Medulla oblongata (tissue), 1 donor: Measurements from ENCODE around the gene KRT20.

Experiments used
- DNase-seq: peaks from one replicate; pipeline ENCODE4 v3.0.0-alpha.2; 2015; ENCODE audit errors: extremely low spot score

The KRT20 gene

DNA sequence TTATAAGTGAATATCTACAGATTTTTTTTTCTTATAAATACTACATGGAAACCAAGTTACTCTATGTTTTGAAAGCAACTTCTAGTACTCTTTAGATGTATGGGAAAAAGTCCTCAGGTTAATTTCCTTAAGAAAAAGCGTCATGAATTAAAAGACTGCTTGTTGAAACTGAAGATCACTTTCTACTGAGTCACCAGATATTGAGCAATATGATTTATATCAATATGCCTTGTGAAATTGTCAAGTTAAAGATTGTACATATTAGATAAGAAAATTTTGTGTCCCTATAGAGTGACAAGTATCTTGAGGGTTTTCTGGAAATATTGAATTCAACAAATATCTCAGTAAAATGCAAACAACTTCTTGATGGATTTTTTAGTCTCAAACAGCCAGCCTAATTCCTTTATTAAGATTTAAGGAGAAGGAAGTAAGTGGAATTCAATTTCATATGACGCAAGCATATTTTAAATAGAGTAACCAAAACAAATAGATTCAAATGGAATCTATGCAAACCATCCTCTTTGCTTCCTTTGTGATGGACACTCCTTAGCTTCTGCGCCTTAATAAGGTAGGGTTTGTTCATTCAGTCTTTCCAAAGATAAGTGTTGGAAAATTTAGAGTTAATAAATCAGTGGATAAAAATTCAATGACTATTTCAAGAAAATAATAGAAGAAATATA is 34.6 kb downstream of the KRT20 start:
- DNase-seq, result no peak

DNA sequence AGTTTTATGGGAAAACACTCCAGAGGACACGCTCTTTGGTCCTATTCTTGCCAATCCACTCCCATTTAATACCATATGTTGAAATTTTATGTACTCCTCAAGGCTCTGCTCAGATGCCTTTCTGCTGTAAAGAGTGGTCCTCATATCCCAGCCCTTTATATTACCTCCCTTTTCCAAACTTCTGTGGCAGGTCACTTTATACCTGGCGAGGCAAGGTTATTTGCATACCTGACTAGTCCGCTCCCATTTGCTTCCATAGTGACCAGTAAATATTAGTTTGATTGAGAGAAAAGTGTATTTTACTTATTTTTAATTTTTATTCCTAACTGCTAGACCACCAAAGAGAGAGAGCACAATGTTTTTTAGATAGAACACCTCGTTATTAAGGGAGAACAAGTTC is 35.3 kb downstream of the KRT20 start:
- DNase-seq, result no peak

DNA sequence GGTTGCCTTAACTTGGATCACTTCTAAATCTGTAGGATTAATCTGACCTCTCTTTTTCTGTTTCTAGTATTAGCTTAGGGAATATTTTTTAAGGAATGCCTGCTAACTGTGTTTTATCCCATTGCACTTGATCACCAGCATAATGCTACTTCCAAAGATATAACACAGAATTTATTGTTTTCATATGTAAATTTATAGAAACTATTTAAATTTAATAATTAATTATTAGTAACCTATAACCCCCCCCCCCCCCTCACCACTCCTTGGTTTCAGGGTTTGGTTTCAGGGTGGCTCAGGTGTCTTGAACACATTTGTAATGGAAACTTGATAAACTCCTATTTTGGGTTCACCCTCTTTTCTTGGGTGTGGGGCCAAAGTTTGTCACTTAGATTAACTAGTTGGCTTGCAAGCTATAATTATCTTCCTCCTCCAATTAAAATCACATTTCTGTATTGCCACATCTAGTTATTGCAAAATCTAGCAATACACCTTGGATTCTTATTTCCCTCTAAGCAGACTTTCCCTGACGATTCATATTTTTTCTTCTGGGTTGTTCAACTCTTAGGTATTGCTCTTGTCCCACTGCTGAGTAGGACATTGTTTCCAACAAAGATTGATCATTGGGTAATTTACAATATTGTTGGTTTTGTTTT is 36.3 kb downstream of the KRT20 start:
- DNase-seq, result no peak

DNA sequence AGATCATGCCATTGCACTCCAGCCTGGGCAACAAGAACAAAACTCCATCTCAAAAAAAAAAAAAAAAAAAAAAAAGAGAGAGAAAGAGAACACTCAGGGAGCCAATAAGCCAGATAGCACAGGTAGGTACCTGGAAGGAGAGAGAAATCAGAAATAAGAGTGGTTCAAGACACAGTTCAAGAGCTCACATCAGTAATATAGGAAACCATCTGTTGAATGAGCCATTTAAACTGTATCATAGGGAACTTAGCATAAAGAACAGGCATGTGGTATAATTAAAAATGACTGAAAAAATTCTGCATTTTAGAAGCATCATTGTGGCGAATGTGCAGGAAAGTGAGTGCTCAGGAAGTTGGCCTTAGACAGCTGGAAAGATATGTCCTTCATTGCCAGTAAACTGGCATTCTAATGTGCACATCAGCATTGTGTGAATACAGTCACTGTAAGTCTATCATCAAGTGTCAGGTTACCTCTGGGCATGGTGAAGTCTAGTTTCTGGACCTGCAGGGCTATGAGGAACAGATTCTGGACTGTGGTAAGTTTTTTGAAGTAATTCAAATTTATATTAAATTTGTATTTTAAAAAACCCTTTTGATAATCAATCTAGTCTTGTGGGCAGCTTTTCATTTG is 38.4 kb downstream of the KRT20 start:
- DNase-seq, result no peak

DNA sequence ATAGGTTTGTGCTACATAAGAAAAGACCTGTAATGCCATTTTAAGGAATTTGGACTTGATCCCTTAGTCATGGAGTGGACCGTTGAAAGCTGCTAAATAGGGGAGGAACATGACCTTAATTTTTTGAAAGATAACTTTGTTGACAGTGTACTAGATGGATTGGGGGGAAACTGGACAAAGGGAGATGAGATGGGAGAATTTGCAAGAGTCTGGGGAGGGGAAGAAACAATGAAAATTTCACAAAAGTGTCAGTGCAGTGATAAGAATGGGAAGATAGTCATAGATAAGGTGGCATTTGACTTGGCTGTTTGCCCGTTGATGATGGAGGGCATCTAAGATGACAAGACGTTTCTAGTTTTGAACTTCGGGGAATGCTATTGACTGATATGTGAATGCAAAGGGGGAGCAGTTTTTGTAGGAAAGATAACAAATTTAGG is 40.4 kb downstream of the KRT20 start:
- DNase-seq, result no peak

DNA sequence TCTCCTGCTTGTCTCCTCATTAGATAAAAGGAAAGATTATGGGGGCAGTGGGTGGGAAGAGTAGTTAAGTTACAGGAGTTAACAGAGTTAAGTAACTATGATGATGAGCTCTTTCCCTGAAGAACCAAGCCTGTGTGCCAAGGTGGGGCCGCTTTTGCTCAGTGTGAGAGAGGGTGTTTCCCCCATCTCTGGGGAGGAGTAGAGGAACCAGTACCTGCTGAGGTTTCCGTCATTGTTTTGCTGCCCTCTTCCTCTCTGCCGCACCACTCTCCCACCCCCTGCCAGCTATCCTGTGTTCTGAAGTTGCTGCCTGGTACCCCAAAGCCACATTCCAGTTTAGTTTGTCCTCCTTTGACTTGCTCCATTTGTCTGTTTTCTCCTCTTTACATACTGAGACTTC is 41.8 kb downstream of the KRT20 start:
- no peak for DNase-seq

DNA sequence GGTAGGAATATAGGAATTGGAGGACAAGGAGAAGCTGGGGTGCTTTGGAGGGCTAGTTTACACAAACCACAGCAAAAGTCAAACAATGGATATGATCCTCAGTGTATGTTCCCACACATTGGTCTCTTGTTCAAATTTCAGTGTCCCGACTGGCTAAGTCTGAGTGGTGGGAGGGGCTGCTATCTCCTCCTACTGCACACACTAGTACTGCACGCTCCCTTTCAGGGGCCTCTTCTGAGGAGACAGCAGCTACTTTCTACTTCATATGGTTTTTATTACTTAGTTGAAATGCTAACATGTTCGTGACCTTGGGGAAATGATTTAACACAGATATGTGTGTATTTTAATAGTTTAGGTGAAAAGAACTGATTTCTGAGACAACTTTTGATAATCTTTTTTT is 43.8 kb downstream of the KRT20 start:
- no peak for DNase-seq

DNA sequence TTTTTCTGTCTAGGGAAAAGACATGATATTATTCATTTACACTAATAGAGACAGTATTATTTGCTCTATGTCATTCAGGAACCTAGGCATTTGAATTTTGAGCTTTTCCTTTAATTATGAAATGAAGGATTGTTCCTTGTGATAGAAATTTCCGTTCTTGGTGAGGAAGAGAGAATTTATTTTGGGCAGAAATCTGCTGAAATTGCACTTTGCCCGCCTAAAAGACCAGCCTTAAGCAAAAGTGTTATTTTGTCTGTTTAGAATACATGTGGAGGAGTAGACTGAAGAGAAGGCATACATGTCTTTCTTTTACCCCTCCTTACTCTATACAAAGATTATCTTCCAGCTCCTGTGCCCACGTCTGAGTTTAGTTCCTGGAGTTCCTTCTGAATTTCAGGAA is 45.8 kb downstream of the KRT20 start:
- DNase-seq, result no peak

DNA sequence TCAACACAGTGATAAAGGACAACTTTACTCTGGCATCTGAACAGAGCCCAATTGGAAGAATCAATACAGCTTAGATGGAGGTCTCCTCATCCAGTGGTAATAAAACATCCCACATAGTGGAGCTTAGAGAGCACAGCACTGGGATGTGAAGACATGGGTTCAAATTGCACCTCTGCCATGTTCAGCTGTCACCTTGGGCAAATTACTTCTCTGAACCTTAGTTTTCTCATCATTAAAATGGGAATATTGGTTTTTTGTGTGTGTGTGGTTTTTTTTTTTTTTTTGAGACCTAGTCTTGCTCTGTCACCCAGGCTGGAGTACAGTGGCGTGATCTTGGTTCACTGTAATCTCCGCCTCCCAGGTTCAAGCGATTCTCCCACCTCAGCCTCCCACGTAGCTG is 49.0 kb downstream of the KRT20 start:
- DNase-seq, result no peak

DNA sequence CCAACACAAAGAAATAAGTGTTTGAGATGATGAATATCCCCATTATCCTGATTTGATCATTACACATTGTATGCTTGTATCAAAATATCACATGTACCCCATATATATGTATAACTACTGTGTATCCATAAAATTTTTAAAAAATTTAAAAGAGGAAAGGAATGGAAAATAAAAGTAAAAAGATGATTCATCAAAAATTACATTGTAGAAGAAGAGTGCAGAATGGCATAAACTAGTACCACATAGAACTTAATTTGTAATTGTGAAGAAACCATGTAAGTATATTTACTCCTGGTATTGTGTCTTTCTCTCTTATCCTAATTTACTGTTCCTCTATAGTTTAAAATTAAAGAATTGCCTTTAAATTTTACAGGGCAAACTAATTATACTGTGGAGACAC is 51.2 kb downstream of the KRT20 start:
- DNase-seq, result no peak

DNA sequence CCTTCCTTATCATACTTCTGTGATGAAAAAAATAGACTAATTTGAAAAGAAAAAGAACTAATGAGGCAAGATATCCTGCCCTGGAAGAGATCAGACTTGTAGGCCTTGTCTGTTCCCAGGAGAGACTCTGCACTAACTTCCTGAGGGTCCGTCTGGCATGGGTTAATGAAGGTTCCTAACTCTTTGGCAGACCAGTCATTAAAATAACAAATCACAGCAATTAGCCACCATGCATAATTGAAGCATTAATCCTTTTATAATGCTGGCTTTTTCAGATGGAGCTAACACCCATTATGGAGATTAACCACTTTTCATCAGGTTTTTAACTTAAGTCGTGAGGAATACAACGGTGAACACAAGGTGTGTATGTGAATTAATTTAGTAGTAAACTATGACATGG is 52.2 kb downstream of the KRT20 start:
- DNase-seq, result no peak

DNA sequence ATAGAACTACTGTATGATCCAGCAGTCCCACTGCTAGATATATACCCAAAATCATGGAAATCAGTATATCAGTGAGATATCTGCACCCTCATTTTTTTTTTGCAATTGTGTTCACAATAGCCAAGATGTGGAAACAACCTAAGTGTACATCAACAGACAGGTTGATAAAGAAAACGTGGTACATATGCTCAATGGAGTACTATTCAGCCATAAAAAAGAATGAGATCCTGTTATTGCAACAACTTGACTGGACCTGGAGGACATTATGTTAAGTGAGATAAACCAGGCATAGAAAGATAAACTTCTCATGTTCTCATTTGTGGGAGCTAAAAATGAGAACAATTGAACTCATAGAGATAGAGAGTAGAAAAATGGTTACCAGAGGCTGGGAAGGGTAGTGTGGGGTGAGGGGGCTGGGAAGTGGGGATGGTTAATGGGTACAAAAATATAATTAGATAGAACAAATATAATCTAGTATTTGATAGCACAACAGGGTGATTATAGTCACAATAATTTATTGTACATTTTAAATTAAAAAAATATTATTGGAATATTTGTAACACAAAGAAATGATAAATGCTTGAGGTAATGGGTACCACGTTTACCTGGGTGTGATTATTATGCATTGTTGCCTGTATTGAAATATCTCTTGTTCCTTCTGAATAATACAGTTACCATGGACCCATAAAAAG is 54.8 kb downstream of the KRT20 start:
- DNase-seq, result no peak

DNA sequence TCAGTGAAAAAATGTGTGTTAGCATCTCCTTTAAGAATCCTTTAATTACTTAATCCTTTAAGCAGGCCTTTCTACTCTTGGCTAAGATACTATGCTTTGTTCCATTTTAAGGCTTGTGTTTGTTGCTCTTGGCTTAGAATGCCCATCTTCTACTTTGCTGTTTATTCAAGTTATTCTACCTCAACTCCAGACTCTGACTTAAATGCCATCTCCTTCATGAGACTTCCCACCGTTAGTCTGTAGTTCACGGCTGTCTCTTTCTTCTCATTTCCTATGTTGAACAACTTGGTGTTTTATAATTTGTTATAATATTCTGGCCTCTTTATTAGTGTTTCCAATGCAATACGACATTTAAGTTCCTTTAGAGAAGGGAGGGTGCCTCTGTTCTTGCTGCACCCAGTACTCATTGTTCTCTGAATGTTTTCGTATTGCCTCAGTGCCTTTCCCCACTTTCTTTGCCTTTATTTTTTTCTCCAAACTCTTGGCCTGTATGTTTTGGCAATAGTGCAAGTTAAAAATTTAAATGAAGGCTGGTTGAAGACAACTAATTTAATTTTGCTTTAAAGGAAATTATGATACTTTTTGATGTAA is 56.5 kb downstream of the KRT20 start:
- DNase-seq, result no peak

DNA sequence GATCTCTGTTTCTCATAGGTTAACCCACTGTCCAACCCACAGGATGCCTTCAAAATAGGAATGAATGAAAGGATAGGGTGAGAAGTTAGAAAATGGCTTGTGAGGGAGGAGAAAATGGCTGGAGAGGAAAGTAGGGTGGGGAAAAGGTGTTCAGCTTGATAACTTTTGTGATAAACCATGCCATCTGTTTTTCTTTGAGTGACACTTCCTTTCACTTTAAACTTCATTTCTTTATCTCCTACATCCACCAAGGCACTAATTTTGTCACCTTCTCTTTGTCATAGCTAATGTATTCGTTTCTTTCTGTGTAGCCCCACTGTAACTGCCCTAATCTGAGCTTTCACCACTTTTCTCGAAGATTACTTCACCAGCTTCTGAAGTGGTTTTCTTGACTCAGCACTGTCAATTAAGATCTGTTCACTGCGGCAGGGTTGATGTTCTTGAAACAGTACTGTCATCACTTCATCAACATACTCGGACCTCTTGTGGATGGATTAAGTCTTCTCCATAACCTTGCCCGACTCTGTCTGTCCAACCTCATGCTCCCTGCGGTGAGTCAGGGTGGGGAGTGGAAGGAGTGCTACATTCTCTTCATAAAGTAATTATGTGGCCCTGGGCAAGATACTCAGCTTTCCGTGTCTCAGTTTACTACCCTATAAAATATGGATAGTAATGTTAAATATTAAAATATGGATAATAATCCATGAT is 57.1 kb downstream of the KRT20 start:
- no peak for DNase-seq
